Hematopoietic multipotent progenitor cell treated with erythropoietin and hydrocortisone succinate and interleukin-3 and kit ligand, for 6 days (in vitro differentiated cells): ENCODE data around the gene HMG20B.

Experiments
- DNase-seq: peaks from one replicate; pipeline ENCODE4 v3.0.0-alpha.2; 2015

HMG20B gene

GRCh38 chr19:3585301-3586126 is 12.8 kb downstream of the HMG20B start, which contains the start of gene GIPC3:
Gene GIPC3 (plus strand): TSS chr19:3585478. CDS start chr19:3585598, 120 bp downstream.
- no peak for DNase-seq

GRCh38 chr19:3586127-3586626 is 13.4 kb downstream of the HMG20B start:
- peak; percentile 60 for DNase-seq

GRCh38 chr19:3586707-3587346 is 14.1 kb downstream of the HMG20B start:
- DNase-seq: no peak

- DNase-seq: no peak
Measured at GRCh38 chr19:3589439-3589838, 16.7 kb downstream of the HMG20B start.

GRCh38 chr19:3589949-3590348 is 17.2 kb downstream of the HMG20B start:
- no peak for DNase-seq

DNA sequence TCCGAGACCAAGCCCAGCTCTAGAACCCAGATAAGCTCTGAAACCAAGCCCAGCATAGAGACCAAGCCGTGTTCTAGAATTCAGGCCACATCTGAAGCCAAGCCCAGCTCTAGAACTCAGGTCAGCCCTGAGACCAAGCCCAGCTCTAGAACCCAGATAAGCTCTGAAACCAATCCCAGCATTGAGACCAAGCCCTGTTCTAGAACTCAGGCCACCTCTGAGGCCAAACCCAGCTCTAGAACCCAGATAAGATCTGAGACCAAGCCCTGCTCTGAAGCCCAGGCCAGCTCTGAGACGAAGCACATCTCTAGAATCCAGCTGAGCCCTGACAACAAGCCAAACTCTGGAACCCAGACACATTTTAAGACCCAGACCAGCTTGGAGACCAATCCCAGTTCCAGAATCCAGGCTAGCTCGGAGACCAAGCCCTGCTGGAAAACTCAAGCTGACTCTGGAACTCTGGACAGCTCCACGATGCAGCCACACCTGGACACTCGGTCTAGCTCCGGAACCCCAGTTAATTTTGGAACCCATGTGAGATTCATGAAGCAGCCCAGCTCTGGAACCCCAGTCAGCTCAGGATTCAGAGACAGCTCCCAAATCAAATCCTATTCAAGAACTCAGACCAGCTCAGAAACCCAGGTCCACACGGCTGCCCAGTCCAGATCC is 18.4 kb downstream of the HMG20B start:
- DNase-seq: no peak

DNA sequence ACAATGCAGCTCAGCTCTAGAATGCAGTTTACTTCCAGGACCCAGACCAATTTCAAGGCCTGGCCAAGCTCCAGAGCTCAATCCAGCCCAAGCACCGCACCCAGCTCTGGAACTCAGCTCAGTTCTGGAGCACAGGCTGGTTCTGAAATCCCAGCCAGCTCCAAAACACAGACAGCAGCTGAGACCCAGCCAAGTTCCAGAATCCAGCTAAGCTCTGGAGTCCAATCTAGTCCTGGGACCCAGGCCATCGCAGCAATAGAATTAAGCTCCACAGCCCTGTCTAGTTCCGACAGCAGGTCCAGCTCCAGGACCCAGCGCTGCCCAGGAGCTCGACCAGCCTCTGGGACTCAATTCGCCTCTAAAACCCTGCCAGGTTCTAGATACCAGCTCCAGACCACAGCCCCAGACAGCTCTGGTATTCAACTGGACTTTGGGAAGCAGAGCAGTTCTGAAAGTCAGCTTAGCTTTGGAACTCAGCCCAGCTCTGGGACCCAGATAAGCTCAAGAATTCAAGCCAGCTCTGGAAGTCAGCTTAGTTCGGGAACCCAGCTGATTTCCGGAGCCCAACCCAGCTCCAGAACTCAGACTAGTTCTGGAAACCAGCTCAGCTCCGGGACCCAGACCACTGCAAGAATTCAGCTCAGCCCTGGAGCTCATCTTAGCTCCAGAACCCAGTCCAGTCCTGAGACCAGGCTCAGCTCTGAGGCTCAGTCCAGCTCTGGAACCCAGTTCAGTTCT is 19.3 kb downstream of the HMG20B start:
- no peak for DNase-seq

DNA sequence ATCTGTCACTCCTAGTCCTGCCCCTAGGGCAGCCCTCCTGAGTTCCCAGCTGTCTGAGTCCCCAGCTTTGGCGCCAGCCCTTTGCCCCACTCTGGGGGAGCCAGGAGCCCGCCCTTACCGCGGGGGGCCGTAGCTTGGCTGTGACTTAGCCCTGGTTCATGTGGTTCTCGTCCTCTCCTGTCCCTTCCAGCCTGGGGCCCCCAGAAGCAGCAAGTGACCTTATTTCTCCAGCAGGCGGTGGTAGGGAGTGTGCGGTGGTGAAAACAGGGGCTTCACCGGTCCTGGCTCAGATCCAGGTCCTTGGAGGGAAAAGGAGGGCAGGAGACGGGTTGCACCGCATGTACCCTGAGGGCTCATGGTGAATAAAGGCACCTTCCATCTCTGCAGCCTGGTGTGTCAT is 20.4 kb downstream of the HMG20B start:
- no peak for DNase-seq

GRCh38 chr19:3595521-3596061 is 22.8 kb downstream of the HMG20B start:
- DNase-seq: no peak

DNA sequence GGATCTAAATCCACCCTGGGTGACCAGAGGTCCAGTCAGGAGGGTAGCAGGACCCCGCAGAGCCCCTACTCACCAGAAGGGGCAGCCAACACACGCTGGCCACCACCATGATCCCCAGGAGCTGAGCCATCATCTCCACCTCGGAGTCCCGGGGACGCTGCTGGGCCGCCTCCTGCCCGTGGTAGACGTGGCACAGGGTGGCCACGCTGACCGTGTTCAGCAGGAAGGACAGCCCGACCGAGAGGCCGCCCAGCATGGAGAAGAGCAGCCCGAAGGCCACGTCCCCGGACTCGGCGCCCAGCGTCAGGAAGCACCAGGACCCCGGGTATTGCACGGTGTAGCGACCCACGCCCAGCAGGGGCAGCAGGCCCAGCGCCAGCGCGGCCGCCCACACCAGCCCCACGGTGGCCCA is 27.0 kb downstream of the HMG20B start:
- no peak for DNase-seq

GRCh38 chr19:3601021-3601420 is 28.3 kb downstream of the HMG20B start:
- no peak for DNase-seq

DNA sequence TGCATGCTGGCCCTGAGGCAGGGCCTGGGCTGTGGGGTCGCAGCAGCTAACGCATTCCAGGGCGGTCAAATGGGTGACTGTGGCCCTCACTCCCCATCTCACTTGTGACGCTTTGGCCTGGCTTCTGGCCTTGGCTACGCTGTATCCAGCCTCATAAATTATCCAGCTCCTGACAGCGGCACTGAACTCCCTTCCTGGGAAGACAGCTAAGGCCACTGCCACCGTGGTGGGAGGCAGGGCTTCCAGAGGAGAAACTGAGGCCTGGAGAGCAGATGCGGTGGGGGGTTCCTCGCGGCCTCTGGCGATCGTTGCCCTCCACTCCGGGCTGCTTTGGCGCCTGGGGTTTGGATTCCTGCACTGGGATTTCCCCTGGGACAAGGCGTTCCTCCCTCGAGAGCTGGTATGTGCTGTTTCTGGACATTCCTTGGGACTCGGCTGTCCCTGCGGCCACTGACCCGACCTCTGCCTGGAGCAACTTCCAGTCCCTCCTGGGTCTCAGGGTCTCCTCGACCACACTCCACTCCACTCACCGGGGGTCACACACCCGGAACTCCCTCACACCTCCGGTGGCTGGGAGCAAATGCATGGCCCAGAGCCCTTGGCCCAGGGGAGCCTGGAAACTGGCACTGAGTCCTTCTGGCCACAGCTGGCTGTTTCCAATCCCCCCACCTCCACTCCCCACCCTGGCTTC is 30.5 kb downstream of the HMG20B start:
- DNase-seq: no peak

DNA sequence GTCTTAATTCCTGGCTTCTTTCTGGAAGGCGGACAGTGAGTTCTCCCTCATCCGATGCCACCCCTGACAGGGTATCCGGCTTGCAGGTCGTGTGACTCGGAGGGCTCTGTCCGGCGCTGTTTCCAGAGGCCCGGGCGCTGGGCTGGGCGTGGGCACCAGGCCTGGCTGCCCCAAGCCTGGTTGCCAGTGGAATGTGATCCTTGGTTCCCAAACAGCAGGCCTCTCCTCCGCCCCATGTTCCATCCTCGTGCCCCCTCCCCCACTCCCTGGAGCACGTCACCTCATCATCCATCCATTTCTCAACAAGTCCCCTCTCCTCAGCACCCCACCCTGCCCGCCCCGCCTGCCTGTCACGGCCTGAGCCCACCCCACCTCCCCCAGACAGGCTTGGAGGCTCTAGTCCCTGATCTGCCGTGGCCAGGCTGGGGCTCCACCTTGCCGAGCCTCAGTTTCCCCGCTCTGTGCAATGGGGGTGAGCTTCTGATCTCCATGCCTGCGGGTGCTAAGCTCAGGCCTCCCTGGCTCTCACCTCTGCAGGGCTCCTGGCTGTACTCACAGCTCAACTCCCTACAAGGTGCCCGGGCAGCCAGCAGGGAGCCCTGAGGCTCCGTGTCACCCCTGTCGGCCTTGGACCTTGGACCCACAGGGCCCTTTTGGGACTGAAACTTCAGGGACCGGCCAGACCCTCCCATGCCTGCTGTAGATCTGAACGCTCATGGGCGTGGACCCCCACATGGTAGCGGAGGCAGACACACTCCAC is 31.7 kb downstream of the HMG20B start:
- DNase-seq: no peak

DNA sequence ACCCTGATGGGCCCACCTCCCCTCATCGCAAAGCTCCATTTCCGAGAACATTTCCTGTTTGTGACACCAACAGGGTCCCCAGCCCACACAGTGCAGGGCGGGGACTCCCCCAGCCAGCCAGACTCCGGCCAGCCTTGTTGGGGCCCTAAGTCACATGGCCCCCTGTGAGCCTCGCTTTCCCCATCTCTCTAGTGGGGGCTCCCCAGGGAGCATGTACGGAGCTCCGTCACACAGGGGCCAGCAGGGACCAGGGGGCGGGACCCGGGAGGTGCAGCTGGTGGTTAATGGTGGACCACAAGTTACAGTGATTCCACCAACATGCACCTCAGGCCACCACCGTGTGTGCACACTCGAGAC is 32.2 kb downstream of the HMG20B start:
- DNase-seq: no peak

DNA sequence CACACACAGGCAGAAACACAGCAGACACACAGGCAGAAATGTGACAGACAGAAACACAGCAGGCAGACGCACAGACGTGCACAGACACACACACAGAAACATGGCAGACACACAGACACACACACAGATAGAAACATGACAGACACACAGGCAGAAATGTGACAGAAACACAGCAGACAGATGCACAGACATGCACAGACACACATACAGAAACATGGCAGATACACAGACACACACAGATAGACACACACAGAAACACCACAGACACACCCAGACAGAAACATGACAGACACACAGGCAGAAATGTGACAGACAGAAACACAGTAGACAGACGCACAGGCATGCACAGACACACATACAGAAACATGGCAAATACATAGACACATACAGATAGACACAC is 32.6 kb downstream of the HMG20B start:
- DNase-seq: no peak

DNA sequence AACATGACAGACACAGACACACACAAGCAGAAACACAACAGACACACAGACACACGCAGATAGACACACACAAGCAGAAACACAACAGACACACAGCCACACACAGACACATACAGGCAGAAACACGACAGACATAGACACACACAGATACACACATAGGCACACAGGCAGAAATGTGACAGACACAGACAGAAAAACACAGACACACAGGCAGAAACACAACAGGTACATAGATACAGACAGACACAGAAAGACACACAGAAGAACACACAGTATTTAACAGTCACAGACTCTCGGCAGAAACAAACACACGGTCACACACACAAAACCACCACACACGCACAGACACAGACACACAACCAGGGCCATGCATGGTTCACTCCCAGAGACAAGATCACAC is 33.0 kb downstream of the HMG20B start:
- DNase-seq: no peak

DNA sequence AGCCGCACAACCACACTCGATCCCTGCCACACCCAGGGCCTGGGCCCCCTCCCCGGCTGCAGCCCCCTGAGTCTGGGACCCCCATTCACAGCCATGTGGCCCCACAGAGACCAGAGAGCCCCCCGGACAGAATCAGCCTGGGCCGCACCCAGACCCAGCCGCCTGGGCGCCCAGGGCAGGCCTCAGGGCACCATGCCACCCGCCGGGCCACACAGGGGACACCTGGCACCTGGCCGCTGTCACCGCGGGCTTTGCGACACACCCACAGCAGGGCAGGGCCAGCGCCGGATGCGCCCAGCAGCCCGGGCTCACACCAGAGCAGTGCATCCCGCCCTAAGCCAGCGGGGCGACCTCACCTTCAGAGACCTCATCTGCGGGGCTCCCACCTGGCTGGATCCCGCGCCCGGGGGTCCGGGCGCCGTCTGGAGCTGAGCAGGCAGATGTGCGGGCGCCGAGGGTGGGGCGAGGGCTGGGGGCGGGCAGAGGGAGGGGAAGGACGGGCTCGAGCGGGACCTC is 33.5 kb downstream of the HMG20B start:
- DNase-seq: peak; percentile 26

DNA sequence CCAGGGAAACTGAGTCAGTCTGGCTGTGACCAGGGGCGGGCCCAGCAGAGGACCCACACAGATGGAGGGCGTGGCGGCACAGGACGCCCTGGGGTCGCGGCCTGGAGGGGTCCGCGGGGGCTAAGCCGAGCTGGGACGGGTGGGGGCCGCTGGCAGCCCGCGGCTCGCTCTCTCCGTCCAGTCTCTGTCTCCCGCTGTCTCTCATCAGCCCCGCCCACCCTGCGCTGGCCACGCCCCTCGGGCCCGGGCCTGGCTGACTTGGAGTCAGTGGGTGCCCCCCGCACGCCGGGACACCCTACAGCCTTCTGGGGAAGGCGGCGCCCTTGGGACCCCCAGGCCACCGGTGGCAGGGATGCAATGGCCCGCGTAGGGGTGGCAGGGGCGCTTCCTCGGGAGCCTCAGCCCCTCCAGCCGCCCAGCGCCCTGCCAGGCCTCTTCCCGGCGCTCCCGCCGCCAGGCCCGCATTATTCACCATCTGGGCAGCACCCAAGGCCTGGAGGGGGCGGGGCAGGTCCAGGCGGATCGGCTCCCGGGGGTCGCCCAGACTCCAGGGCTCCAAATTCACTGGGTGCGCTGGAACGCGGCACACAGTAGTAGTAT is 34.0 kb downstream of the HMG20B start, which contains the start of gene TBXA2R:
TSS of gene TBXA2R (minus strand) at position 186 of the 600 bp plus-strand sequence. CDS start 6,241 bp downstream, outside the sequence.
- peak; percentile 65 for DNase-seq

- DNase-seq: no peak
Measured at GRCh38 chr19:3607303-3608078, 34.7 kb downstream of the HMG20B start.
